GM10266 (cell line): Measurements from ENCODE around the gene CNTNAP5.

Source experiments
- DNase-seq: peaks from one replicate; pipeline ENCODE4 v3.0.0; 2012; ENCODE audit errors: extremely low spot score
- CTCF ChIP-seq: IDR thresholded peaks from 2 replicates; pipeline ENCODE4 v1.5.1; 2012; ENCODE audit warnings: mild to moderate bottlenecking, low read depth; ENCODE audit not compliant: control insufficient read depth, insufficient read depth; ENCODE audit errors: missing control alignments

Gene CNTNAP5

GRCh38 chr2:124081154-124081716 is 56.1 kb downstream of the CNTNAP5 start:
- DNase-seq, result no peak
- TF ChIP-seq CTCF, result no peak

DNA sequence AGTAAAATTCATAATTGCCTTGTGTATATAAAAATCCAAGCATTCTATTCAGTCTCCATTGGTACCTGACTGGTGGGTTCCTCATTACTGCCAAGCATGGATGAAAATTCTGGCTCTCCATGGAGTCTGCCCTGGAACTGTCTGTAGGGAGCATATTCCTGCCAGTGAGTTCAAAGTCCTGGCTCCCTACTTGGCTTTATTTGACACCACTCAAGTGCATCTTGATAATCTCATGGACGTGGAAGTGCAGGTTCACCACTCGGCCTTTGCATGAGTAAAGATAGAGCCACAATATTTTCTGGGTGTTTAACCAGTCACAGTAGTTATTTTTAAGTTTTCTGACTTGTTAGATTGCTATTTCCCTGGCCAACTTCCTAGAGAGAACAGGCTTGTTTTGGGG is 63.5 kb downstream of the CNTNAP5 start:
- TF ChIP-seq CTCF, result no peak
- DNase-seq, result no peak

GRCh38 chr2:124091721-124092120 is 66.6 kb downstream of the CNTNAP5 start:
- no peak for TF ChIP-seq CTCF
- no peak for DNase-seq

- no peak for DNase-seq
- no peak for TF ChIP-seq CTCF
Measured at GRCh38 chr2:124092651-124093050, 67.6 kb downstream of the CNTNAP5 start.

GRCh38 chr2:124104914-124105313 is 79.8 kb downstream of the CNTNAP5 start:
- DNase-seq, result no peak

DNA sequence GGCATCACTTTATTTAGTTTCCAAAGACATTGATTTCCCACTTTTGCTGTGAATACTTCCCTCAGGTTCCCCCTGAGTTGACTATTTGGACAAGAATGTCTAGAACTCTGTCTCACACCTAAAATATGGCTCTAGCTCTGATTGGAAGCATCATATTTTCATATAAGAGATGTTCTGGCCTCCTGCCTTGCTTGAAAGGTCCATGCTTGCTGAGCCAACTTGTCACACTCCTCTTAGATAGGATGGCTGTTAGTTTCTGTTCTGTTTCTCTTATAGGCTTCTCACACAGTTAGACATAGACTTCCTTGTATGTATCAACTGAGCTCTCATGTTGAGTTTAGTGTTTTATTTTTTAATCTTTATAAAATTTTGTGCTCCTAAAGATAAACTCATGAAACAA is 87.1 kb downstream of the CNTNAP5 start:
- DNase-seq, result no peak
- no peak for TF ChIP-seq CTCF

More at GRCh38 chr2:124104914-124105313, 79.8 kb downstream of the CNTNAP5 start:
- TF ChIP-seq CTCF, result no peak

DNA sequence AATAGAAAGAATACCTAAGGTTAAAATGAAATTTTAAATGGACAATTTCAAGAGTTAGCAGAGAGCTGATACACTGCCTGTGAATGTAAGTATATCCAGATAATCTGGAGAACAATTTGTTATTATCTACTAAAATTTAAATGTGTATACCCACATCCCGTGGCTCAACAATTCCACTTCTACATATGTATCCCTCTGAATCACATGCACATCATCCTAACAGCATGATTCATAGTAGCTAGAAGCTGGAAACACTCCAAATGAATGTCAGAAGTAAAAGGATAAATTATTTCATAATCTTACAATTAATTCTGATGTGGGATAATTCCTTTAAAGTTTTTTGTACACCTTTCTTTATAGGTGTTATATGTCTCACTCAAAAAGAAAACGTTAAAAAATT is 87.9 kb downstream of the CNTNAP5 start:
- no peak for TF ChIP-seq CTCF
- no peak for DNase-seq
